PC-3 (cell line): Measurements from ENCODE around the gene TRIM62. TPM values are rescaled to one million over a fixed set of nuclear protein-coding genes. Genes with fewer than 3 reads are reported as not detected.

Source experiments
- ATAC-seq: fragments of 200-7000 bp; cut with Tn5 transposase; 2 replicates; pipeline ENCODE4 v1.9.1; 2020; ENCODE audit warnings: mild to moderate bottlenecking, moderate library complexity
- BruUV-seq: library from RNA; stranded (reverse); fragments of 400-500 nt; replicated peaks from 2 replicates; lab custom pipeline; 2021; lab: Mats Ljungman, UMichigan
- CTCF ChIA-PET: fragments of 300-600 bp; sonication (Branson Sonifier 250); formaldehyde crosslinking; loops from one replicate; lab custom pipeline; 2022; ENCODE audit warnings: antibody characterized with exemption; lab: Charles Lee
- POLR2A ChIA-PET: fragments of 300-600 bp; sonication (Branson Sonifier 250); formaldehyde crosslinking; loops from one replicate; lab custom pipeline; 2022; ENCODE audit warnings: antibody characterized with exemption; ENCODE audit not compliant: unreplicated experiment; lab: Charles Lee
- DNase-seq: peaks from one replicate; pipeline ENCODE4 v3.0.0-alpha.2; 2015
- H2AFZ ChIP-seq: fragments of 300-600 bp; sonication (generic); 2 replicates; pipeline ENCODE4 v1.6.0; 2016; ENCODE audit warnings: antibody characterized with exemption, low read length
- H3F3A ChIP-seq: fragments of 300-600 bp; sonication (generic); one replicate; pipeline ENCODE4 v1.6.0; 2017; ENCODE audit warnings: antibody characterized with exemption, low read length, control low read depth, mild to moderate bottlenecking; ENCODE audit not compliant: unreplicated experiment
- H3K27ac ChIP-seq: fragments of 300-600 bp; sonication (generic); 2 replicates; pipeline ENCODE4 v1.5.1; 2016; ENCODE audit warnings: mild to moderate bottlenecking, low read length
- H3K27me3 ChIP-seq: fragments of 300-600 bp; sonication (generic); 2 replicates; pipeline ENCODE4 v1.6.1; 2016; ENCODE audit warnings: low read length, mixed read lengths
- H3K36me3 ChIP-seq: fragments of 300-600 bp; sonication (generic); 2 replicates; pipeline ENCODE4 v1.6.1; 2016; ENCODE audit warnings: low read depth, mixed run types, low read length, mixed read lengths
- H3K4me1 ChIP-seq: fragments of 300-600 bp; sonication (generic); 2 replicates; pipeline ENCODE4 v1.5.1; 2016; ENCODE audit warnings: low read length; ENCODE audit not compliant: insufficient read depth
- H3K4me2 ChIP-seq: fragments of 300-600 bp; sonication (generic); 2 replicates; pipeline ENCODE4 v1.6.0; 2016; ENCODE audit warnings: low read length
- H3K4me3 ChIP-seq: fragments of 300-600 bp; sonication (generic); 2 replicates; pipeline ENCODE4 v1.5.1; 2016; ENCODE audit warnings: mild to moderate bottlenecking, low read length, mixed read lengths
- H3K79me2 ChIP-seq: fragments of 300-600 bp; sonication (generic); 2 replicates; pipeline ENCODE4 v1.6.1; 2017; ENCODE audit warnings: low read length, mixed read lengths
- H3K9ac ChIP-seq: fragments of 300-600 bp; sonication (generic); 2 replicates; pipeline ENCODE4 v1.6.0; 2016; ENCODE audit warnings: mild to moderate bottlenecking, low read length
- H3K9me2 ChIP-seq: fragments of 300-600 bp; sonication (generic); replicated peaks from 2 replicates; pipeline ENCODE4 v1.6.1; 2016; ENCODE audit warnings: mixed run types, low read length, mixed read lengths
- H3K9me3 ChIP-seq: fragments of 300-600 bp; sonication (generic); 2 replicates; pipeline ENCODE4 v1.6.1; 2016; ENCODE audit warnings: low read length, mixed read lengths
- H4K20me1 ChIP-seq: fragments of 300-600 bp; sonication (generic); 2 replicates; pipeline ENCODE4 v1.6.1; 2016; ENCODE audit warnings: low read length, mixed read lengths
- CTCF ChIP-seq: fragments of 300-600 bp; sonication (generic); conservative IDR thresholded peaks from 2 replicates; pipeline ENCODE4 v1.5.1; 2017; ENCODE audit warnings: antibody characterized with exemption, low read depth, mild to moderate bottlenecking, low read length
- EZH2 ChIP-seq: fragments of 300-600 bp; sonication (generic); IDR thresholded peaks from one replicate; pipeline ENCODE4 v1.6.1; 2017; ENCODE audit warnings: antibody characterized with exemption, mild to moderate bottlenecking, low read length; ENCODE audit not compliant: unreplicated experiment
- EZH2phosphoT487 ChIP-seq: fragments of 300-600 bp; sonication (generic); IDR thresholded peaks from 2 replicates; pipeline ENCODE4 v1.6.1; 2018; ENCODE audit warnings: mild to moderate bottlenecking, antibody characterized with exemption, low read length, borderline replicate concordance
- intact Hi-C: fragments of 100-400 bp; cut with micrococcal nuclease; formaldehyde crosslinking; loops from 2 replicates; pipeline ENCODE4 v1.9.0; 2023
- total RNA-seq: library from RNA; depleted of rRNA; stranded (reverse); fragments of >200 nt; gene quantifications from 2 replicates; pipeline ENCODE4 v1.2.3, GENCODE V29; 2014

Gene TRIM62
- total RNA-seq, 1 experiment from 2014 or later, result 3.9 TPM

GRCh38 chr1:33180911-33181890 lies 642 bp downstream of the TRIM62 start:
- no peaks in the 10 kb centered on the region for H3K9me3 ChIP-seq
- H3K9me2 ChIP-seq, result no peaks in the 10 kb centered on the region
- ChIA-PET POLR2A (interaction anchor here (0.8 kb wide), 1 partner anchor 82 kb away, joined by 3 read pairs; no protein-coding TSS in a partner anchor), CTCF (interaction anchor here (0.6 to 2.2 kb wide), 2 partner anchors 53 to 54 kb away, joined by 4 to 11 read pairs; no protein-coding TSS in a partner anchor)
- H4K20me1 ChIP-seq, result no peaks in the 10 kb centered on the region
- no peaks in the 10 kb centered on the region for H3K27me3 ChIP-seq
- TF ChIP-seq EZH2 (no peak), CTCF (no peak; the same call in 1 of the 2 replicates), EZH2phosphoT487 (no peak)
- H3K9ac ChIP-seq, result no peak overlapping the region
- H3K36me3 ChIP-seq, result no peaks in the 10 kb centered on the region
- H2AFZ ChIP-seq, result peak overlapping the region; percentile 91
- no peak overlapping the region for H3K27ac ChIP-seq
- ATAC-seq (peak; percentile 57), DNase-seq (peak; percentile 90)
- H3K4me1 ChIP-seq, result peaks cover 21% of the 10 kb centered on the region
- no peaks in the 10 kb centered on the region for H3F3A ChIP-seq
- H3K4me2 ChIP-seq, result peak overlapping the region; percentile 99
- BruUV-seq, result no TSS peak
- intact Hi-C loops, result no loop called here
- peak overlapping the region; percentile 79 for H3K4me3 ChIP-seq
- no peaks in the 10 kb centered on the region for H3K79me2 ChIP-seq

- DNase-seq, result no peak
- no peaks in the 10 kb centered on the region for H3F3A ChIP-seq
- no peaks in the 10 kb centered on the region for H3K79me2 ChIP-seq
- H3K27ac ChIP-seq, result no peak overlapping the region
- no peaks in the 10 kb centered on the region for H3K27me3 ChIP-seq
- no peak for TF ChIP-seq CTCF
- no peak for TF ChIP-seq EZH2phosphoT487
- no peak for TF ChIP-seq EZH2
- CTCF ChIA-PET, result interaction anchor here (2.2 kb wide), 1 partner anchor 53 kb away, joined by 11 read pairs; no protein-coding TSS in a partner anchor
- no peaks in the 10 kb centered on the region for H3K9me3 ChIP-seq
- no peaks in the 10 kb centered on the region for H3K36me3 ChIP-seq
- H3K4me2 ChIP-seq, result peak overlapping the region; percentile 99
- TSS peak; percentile 41 for BruUV-seq
- POLR2A ChIA-PET, result no interaction called here
- peak overlapping the region; percentile 66 for H3K4me3 ChIP-seq
- peak; percentile 85 for ATAC-seq
- intact Hi-C loops, result no loop called here
- H3K4me1 ChIP-seq, result peaks cover 21% of the 10 kb centered on the region
- no peaks in the 10 kb centered on the region for H3K9me2 ChIP-seq
- peak overlapping the region; percentile 83 for H2AFZ ChIP-seq
- no peak overlapping the region for H3K9ac ChIP-seq
- no peaks in the 10 kb centered on the region for H4K20me1 ChIP-seq
Measured at GRCh38 chr1:33180226-33180910, 1.5 kb downstream of the TRIM62 start.
